Measurements from ENCODE around the gene ZDHHC5. TPM values are rescaled to one million over a fixed set of nuclear protein-coding genes. Genes with fewer than 3 reads are reported as not detected.

ZDHHC5 gene
- polyA plus RNA-seq, 1 donor (not counting 4 experiments of a cell fraction or from before 2014, with no cell fraction given), result 79.3 TPM

DNA sequence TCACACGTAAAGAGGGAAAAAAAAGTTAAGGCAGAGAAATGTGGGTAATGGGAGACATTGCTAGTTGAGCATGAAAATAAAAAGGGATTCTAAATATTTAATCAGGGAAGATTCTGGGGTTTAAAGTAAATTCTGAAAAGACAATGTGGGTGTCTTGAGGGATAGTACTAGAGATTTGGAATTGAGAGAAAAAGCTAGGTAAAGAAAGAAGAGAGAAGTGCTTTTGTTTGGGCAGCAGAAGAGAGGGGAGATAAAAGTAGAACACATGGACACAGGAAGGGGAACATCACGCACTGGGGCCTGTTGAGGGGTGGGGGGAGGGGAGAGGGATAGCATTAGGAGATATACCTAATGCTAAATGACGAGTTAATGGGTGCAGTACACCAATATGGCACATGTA, 14.8 kb upstream of the ZDHHC5 start:
- peaks cover 6% of the 10 kb centered on the region for H3K79me2 ChIP-seq (ENCODE audit: control insufficient read depth, insufficient read depth, low read length)
- no peak overlapping the region for H3K4me3 ChIP-seq (ENCODE audit: control insufficient read depth in 2 of 3, extremely low read depth in 1 of 3, insufficient read depth in 2 of 3, low read depth in 1 of 3, low read length in 3 of 3)
- no peak overlapping the region for H3K27ac ChIP-seq (ENCODE audit: control insufficient read depth, insufficient read depth, low read length)
- dilution Hi-C loops (cut with MboI; ENCODE audit: extremely low pct_ligation_motif_present, low sequenced_read_pairs), result no loop called here
- TF ChIP-seq CTCF (optimal IDR thresholded peaks at IDR 0.05 in 1 of 3, IDR thresholded peaks at IDR 0.05 in 1 of 3, conservative IDR thresholded peaks at IDR 0.05 in 1 of 3; ENCODE audit: extremely low read depth in 1 of 3, insufficient read depth in 2 of 3, low read length in 3 of 3), result no peak
- no peak overlapping the region for H3K9ac ChIP-seq (ENCODE audit: control insufficient read depth, extremely low read depth, insufficient read depth, low read length)
- no peak overlapping the region for H3K4me2 ChIP-seq (ENCODE audit: control insufficient read depth, extremely low read depth, insufficient read depth, low read depth, low read length)
- H3K27me3 ChIP-seq (ENCODE audit: control insufficient read depth, extremely low read depth, insufficient read depth, low read length), result peaks cover 16% of the 10 kb centered on the region
- H4K20me1 ChIP-seq (ENCODE audit: control insufficient read depth, extremely low read depth, insufficient read depth, low read length), result peaks cover 3% of the 10 kb centered on the region
- no peak overlapping the region for H2AFZ ChIP-seq (ENCODE audit: control insufficient read depth, low read length)
- H3K4me1 ChIP-seq (ENCODE audit: control insufficient read depth, extremely low read depth, insufficient read depth, low read length), result peaks cover 23% of the 10 kb centered on the region
- H3K9me1 ChIP-seq (ENCODE audit: control insufficient read depth, extremely low read depth, insufficient read depth, low read length), result no peaks in the 10 kb centered on the region
- no peaks in the 10 kb centered on the region for H3K36me3 ChIP-seq (ENCODE audit: control insufficient read depth in 2 of 2, extremely low read depth in 1 of 2, insufficient read depth in 2 of 2, low read length in 2 of 2)
- H3K9me3 ChIP-seq (ENCODE audit: control insufficient read depth, low read depth, low read length), result no peaks in the 10 kb centered on the region
- no peak for FAIRE-seq
- DNase-seq (ENCODE audit: low read depth, low spot score), result no peak

DNA sequence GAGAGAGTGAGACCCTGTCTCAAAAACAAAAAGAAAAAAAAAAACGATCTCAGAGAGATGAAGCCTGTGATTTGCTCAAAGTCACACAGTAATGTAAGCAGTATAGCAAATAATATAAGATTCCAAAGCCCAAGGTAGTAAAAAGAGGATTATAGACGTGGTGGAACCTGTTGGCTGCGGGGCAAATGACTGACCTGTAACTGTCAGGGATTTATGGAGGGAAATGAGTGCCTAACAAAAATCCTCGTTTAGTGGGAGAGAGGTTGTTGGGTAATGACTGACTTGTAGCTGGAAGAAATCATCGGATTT, 11.1 kb upstream of the ZDHHC5 start:
- TF ChIP-seq EZH2 (IDR thresholded peaks at IDR 0.05; ENCODE audit: low read length) (no peak), CTCF (optimal IDR thresholded peaks at IDR 0.05 in 1 of 3, IDR thresholded peaks at IDR 0.05 in 1 of 3, conservative IDR thresholded peaks at IDR 0.05 in 1 of 3; ENCODE audit: extremely low read depth in 1 of 3, insufficient read depth in 2 of 3, low read length in 3 of 3) (no peak)
- Histone ChIP-seq H3K36me3 (ENCODE audit: control insufficient read depth in 2 of 2, extremely low read depth in 1 of 2, insufficient read depth in 2 of 2, low read length in 2 of 2) (peaks cover 4 to 7% of the 10 kb centered on the region in 2 experiments), H3K79me2 (ENCODE audit: control insufficient read depth, insufficient read depth, low read length) (peaks cover 30% of the 10 kb centered on the region), H3K9me3 (ENCODE audit: control insufficient read depth, low read depth, low read length) (no peaks in the 10 kb centered on the region), H3K9ac (ENCODE audit: control insufficient read depth, extremely low read depth, insufficient read depth, low read length) (peak overlapping the region; percentile 80), H3K27me3 (ENCODE audit: control insufficient read depth, extremely low read depth, insufficient read depth, low read length) (no peaks in the 10 kb centered on the region), H3K4me3 (ENCODE audit: control insufficient read depth in 2 of 3, extremely low read depth in 1 of 3, insufficient read depth in 2 of 3, low read depth in 1 of 3, low read length in 3 of 3) (peak overlapping the region; percentile 50 to 95 (median 87)), H3K9me1 (ENCODE audit: control insufficient read depth, extremely low read depth, insufficient read depth, low read length) (no peaks in the 10 kb centered on the region), H3K27ac (ENCODE audit: control insufficient read depth, insufficient read depth, low read length) (peak overlapping the region; percentile 79), H3K4me1 (ENCODE audit: control insufficient read depth, extremely low read depth, insufficient read depth, low read length) (peaks cover 5% of the 10 kb centered on the region), H3K4me2 (ENCODE audit: control insufficient read depth, extremely low read depth, insufficient read depth, low read depth, low read length) (peak overlapping the region; percentile 68), H2AFZ (ENCODE audit: control insufficient read depth, low read length) (peak overlapping the region; percentile 34), H4K20me1 (ENCODE audit: control insufficient read depth, extremely low read depth, insufficient read depth, low read length) (no peaks in the 10 kb centered on the region)
- FAIRE-seq, result no peak
- DNase-seq (ENCODE audit: low read depth, low spot score), result no peak
- dilution Hi-C loops (cut with MboI; ENCODE audit: extremely low pct_ligation_motif_present, low sequenced_read_pairs), result no loop called here

All from keratinocyte (primary cell).